Activated T-cell treated with anti-CD3 and anti-CD28 coated beads, Interleukin-2, amount 50 U/mL, for 24 hours (primary cell): Measurements from ENCODE around the gene WRAP53.
A peak's percentile ranks its signal among the peaks of the same experiment; 100 is the strongest.

ENCODE experiments used
- DNase-seq: peaks from one replicate; pipeline ENCODE4 v3.0.0-alpha.2; 2020
- H3K27ac Mint-ChIP-seq: 2 replicates; pipeline ENCODE4 v1.8.0; 2020; ENCODE audit warnings: mild to moderate bottlenecking, mixed read lengths
- H3K27me3 Mint-ChIP-seq: 2 replicates; pipeline ENCODE4 v1.8.0; 2020; ENCODE audit warnings: mixed read lengths
- H3K36me3 Mint-ChIP-seq: 2 replicates; pipeline ENCODE4 v1.8.0; 2020; ENCODE audit warnings: low read depth, mixed read lengths
- H3K4me1 Mint-ChIP-seq: 2 replicates; pipeline ENCODE4 v1.8.0; 2020; ENCODE audit warnings: low read depth, mixed read lengths
- H3K4me3 Mint-ChIP-seq: 2 replicates; pipeline ENCODE4 v1.8.0; 2020; ENCODE audit warnings: mild to moderate bottlenecking, moderate library complexity, mixed read lengths
- H3K9me3 Mint-ChIP-seq: 2 replicates; pipeline ENCODE4 v1.8.0; 2020; ENCODE audit warnings: mixed read lengths

The WRAP53 gene

GRCh38 chr17:7711051-7711755 is 22.9 kb downstream of the WRAP53 start:
- Mint-ChIP-seq H3K27me3 (peaks cover 81% of the 10 kb centered on the region), H3K4me3 (no peak overlapping the region), H3K9me3 (no peaks in the 10 kb centered on the region), H3K36me3 (no peaks in the 10 kb centered on the region), H3K4me1 (peaks cover 7% of the 10 kb centered on the region), H3K27ac (no peak overlapping the region)
- DNase-seq: no peak

GRCh38 chr17:7712111-7712771 is 24.0 kb downstream of the WRAP53 start:
- peaks cover 80% of the 10 kb centered on the region for H3K27me3 Mint-ChIP-seq
- DNase-seq: no peak
- no peak overlapping the region for H3K27ac Mint-ChIP-seq
- H3K36me3 Mint-ChIP-seq: no peaks in the 10 kb centered on the region
- no peak overlapping the region for H3K4me3 Mint-ChIP-seq
- peaks cover 13% of the 10 kb centered on the region for H3K4me1 Mint-ChIP-seq
- H3K9me3 Mint-ChIP-seq: no peaks in the 10 kb centered on the region

- peaks cover 21% of the 10 kb centered on the region for H3K4me1 Mint-ChIP-seq
- no peak overlapping the region for H3K4me3 Mint-ChIP-seq
- H3K27me3 Mint-ChIP-seq: peaks cover 81% of the 10 kb centered on the region
- no peak for DNase-seq
- no peaks in the 10 kb centered on the region for H3K36me3 Mint-ChIP-seq
- no peaks in the 10 kb centered on the region for H3K9me3 Mint-ChIP-seq
- no peak overlapping the region for H3K27ac Mint-ChIP-seq
Measured at GRCh38 chr17:7713782-7714181, 25.5 kb downstream of the WRAP53 start.

- H3K36me3 Mint-ChIP-seq: no peaks in the 10 kb centered on the region
- peaks cover 88% of the 10 kb centered on the region for H3K27me3 Mint-ChIP-seq
- H3K4me3 Mint-ChIP-seq: no peak overlapping the region
- H3K9me3 Mint-ChIP-seq: no peaks in the 10 kb centered on the region
- H3K4me1 Mint-ChIP-seq: peaks cover 21% of the 10 kb centered on the region
- DNase-seq: no peak
- H3K27ac Mint-ChIP-seq: no peak overlapping the region
Measured at GRCh38 chr17:7714721-7715594, 26.7 kb downstream of the WRAP53 start.

DNA sequence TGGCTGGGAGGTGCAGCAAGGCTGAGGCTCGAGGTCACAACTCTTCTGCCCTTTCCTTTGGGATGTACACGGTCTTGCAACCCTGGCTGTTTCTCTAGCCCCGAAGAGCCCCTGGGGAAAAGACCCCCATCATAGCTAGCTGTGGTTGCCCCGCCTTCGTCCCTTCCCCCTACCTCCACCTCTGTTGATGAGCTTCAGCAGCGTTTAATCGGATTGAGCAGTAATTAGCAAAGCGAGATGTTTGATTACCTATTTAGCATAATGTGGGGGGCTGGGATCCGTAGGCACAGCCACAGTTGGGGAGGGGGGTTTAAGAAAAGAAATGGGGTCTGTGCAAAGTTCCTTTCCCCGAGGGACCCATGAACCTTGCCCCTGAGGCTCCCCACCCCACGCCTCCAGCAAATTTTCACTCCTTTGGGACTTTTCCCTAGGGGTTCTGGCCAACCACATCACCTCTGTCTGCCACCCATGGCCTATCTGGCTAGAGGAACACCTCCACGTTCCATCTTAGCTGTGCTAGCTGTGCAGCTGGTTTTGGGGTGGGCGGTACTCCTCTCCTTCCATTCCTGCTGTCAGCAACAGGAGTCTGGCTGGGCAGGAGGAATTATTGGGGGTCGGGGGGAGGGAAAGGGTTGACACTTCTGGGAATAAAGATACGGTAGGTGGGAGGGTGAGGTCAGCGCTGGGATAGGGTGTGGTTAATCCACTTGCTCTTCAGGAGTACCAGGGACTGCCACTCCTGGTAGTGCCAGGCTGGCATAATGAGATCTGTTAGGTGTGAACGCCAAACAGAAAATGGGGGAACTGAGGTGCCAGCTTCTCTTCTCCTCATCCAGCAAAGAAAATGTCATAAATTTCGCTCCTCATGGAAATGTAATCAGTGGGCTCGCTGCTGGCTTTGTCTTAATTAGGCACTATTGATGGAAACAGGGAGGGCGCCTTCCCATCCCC is 27.9 kb downstream of the WRAP53 start:
- no peak for DNase-seq
- Mint-ChIP-seq H3K4me1 (peaks cover 15% of the 10 kb centered on the region), H3K36me3 (no peaks in the 10 kb centered on the region), H3K27ac (no peak overlapping the region), H3K4me3 (peak overlapping the region; percentile 77), H3K27me3 (peaks cover 86% of the 10 kb centered on the region), H3K9me3 (no peaks in the 10 kb centered on the region)

DNA sequence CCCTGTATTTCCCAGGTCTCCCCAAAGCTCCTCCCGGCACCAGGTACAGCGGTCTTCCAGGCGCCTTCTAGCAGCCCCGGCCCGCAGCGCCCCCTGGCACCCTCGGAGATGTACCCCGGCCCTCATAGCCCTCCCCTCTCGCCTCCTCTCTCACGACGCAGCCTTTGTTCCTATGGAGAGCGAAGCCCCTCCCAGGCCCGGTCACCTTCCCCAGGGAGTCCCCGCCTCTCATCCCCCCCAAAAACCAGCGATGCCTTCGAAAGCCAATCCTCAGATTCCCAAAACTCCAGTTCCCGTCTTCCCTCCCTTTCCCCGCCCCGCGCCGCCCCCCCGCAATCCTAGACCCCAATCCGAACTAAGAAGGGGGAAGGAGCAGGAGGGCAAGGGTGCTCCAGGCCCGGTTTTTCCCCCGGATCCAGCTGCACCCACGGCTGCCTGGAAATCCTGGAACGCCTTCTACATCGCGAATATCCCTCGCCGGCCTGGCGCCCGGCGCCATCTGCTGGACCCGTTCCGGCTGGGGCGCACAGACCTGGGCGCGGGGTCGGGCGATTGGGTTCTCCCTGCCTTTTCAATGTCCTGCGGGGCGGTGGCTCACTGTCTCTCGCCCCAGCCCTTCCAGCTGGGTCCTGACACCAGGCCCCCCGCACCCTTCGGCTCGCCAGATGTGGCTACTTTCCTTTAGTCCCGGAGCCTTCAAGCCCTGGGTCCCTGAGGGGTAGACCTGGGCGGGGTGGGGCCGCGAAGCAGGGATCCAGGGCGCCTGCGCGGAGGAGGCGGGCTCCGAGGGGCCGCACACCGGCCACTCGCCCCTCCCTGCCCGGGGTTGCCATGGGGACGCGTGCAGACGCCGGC is 28.9 kb downstream of the WRAP53 start, which contains the start of gene DNAH2:
Gene DNAH2, plus strand, starts transcription at position 844 of the 855 bp plus-strand sequence. CDS start 1,991 bp downstream, outside the sequence.
- Mint-ChIP-seq H3K27me3 (peaks cover 85% of the 10 kb centered on the region), H3K4me3 (peak within 1 kb of the TSS; percentile 77), H3K4me1 (peaks cover 15% of the 10 kb centered on the region), H3K27ac (no peak within 1 kb of the TSS), H3K36me3 (no peaks in the 10 kb centered on the region), H3K9me3 (no peaks in the 10 kb centered on the region)
- peak; percentile 74 for DNase-seq

DNA sequence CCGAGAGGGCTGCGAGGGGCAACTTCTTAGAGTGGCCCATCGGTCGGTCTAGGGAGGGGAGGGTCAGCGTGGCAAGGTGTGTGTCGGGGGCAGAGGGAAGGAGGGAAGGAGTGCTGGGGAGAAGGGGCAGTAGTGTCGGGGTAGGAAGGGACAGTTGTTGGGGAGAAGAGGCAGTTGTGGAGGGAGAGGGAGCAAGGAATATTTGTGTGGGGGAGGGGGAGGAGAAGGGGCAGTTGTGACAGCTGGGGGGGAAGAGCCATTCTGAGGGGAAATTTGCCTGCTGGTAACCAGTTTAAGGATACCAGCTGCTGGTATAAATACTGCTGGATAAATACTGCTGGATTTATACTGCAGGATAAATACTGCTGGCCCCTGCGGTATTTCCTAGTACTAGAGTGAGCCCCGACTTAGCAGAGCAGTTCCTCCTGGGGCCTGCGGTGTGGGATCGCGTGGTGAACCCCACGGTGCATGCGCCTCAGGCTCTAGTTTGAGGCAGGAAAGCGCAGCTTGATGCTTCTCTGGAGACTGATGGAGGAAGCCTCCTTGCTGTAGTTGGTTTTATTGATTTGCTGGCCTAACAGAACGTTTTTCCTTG is 29.6 kb downstream of the WRAP53 start:
- Mint-ChIP-seq H3K4me1 (peaks cover 15% of the 10 kb centered on the region), H3K27ac (no peak overlapping the region), H3K4me3 (peak overlapping the region; percentile 77), H3K9me3 (no peaks in the 10 kb centered on the region), H3K27me3 (peaks cover 83% of the 10 kb centered on the region), H3K36me3 (no peaks in the 10 kb centered on the region)
- DNase-seq: peak; percentile 46

DNA sequence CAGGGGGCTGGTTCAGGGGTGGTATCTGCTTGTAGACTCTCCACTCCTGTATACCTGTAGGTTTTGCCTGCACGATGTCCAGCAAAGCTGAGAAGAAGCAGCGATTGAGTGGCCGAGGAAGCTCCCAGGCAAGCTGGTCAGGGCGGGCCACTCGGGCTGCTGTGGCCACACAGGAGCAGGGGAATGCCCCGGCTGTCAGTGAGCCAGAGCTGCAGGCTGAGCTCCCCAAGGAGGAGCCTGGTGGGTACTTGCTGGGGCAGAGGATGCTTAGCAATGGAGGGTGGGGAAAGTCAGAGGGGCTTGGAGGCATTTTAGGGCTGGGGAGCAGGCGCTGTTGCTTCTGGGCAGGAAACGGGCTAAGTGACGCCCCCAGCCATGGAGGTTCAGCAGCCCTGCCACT is 31.4 kb downstream of the WRAP53 start:
- Mint-ChIP-seq H3K36me3 (no peaks in the 10 kb centered on the region), H3K9me3 (no peaks in the 10 kb centered on the region), H3K4me3 (no peak overlapping the region), H3K27ac (no peak overlapping the region), H3K4me1 (peaks cover 15% of the 10 kb centered on the region), H3K27me3 (peaks cover 77% of the 10 kb centered on the region)
- DNase-seq: no peak

DNA sequence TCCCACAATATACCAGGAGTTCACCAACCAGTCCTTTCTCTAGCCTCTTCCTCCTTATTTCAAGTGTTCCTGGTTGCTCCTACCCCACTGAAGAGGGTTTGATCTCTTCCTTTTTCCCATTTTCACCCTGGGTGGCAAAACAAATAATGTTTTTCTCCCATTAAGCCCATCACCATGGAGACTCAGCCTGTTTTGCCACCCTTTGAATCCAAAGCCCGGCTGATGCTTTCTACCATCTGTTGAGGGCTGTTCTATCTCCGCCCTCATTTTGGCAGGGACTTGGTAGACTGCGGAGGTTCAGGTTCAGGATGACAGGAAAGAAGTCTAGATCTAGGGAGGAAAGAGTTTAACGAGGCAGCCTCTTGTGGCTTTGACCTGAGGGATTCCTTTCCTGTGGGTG is 31.8 kb downstream of the WRAP53 start:
- peaks cover 74% of the 10 kb centered on the region for H3K27me3 Mint-ChIP-seq
- no peak overlapping the region for H3K4me3 Mint-ChIP-seq
- peaks cover 15% of the 10 kb centered on the region for H3K4me1 Mint-ChIP-seq

DNA sequence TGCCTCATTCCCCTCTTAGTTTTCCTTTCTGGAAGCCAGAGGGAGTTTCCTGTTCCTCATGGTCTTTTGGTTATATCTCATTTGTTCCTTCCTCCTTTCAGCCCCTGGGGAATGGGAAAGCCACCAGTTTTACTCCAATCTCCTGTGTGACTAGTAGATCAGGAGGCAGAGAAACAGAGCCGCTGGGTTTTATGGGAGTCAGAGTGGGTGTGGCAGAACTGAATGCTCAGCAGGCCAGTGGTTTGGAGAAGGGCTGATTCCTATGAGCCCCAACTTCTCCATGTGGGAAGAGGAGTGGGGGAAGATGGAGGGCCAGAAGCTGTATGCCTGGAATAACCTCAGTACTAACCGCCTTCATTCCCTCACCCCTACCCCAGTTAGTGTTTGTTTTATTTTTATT is 33.3 kb downstream of the WRAP53 start:
- no peak for DNase-seq
- peaks cover 62% of the 10 kb centered on the region for H3K27me3 Mint-ChIP-seq
- H3K27ac Mint-ChIP-seq: no peak overlapping the region
- H3K4me1 Mint-ChIP-seq: peaks cover 12% of the 10 kb centered on the region
- no peaks in the 10 kb centered on the region for H3K36me3 Mint-ChIP-seq
- H3K4me3 Mint-ChIP-seq: no peak overlapping the region
- no peaks in the 10 kb centered on the region for H3K9me3 Mint-ChIP-seq

More for the DNA sequence above, 31.8 kb downstream of the WRAP53 start:
- Mint-ChIP-seq H3K36me3 (no peaks in the 10 kb centered on the region), H3K27ac (no peak overlapping the region), H3K9me3 (no peaks in the 10 kb centered on the region)
- no peak for DNase-seq

GRCh38 chr17:7727886-7728285 is 39.6 kb downstream of the WRAP53 start:
- Mint-ChIP-seq H3K4me3 (no peak overlapping the region), H3K27ac (no peak overlapping the region), H3K4me1 (no peaks in the 10 kb centered on the region), H3K27me3 (peaks cover 21% of the 10 kb centered on the region), H3K36me3 (no peaks in the 10 kb centered on the region), H3K9me3 (no peaks in the 10 kb centered on the region)
- no peak for DNase-seq

- H3K36me3 Mint-ChIP-seq: no peaks in the 10 kb centered on the region
- H3K4me1 Mint-ChIP-seq: no peaks in the 10 kb centered on the region
- no peaks in the 10 kb centered on the region for H3K9me3 Mint-ChIP-seq
- DNase-seq: no peak
- no peak overlapping the region for H3K4me3 Mint-ChIP-seq
- H3K27me3 Mint-ChIP-seq: peaks cover 12% of the 10 kb centered on the region
- H3K27ac Mint-ChIP-seq: no peak overlapping the region
Measured at GRCh38 chr17:7729816-7730215, 41.5 kb downstream of the WRAP53 start.
